GM12865 (cell line): ENCODE measurements around the gene ADRM1.

Experiments used
- DNase-seq: peaks from one replicate; pipeline ENCODE4 v3.0.0; 2010; ENCODE audit warnings: low read depth
- H3K4me3 ChIP-seq: 2 replicates; pipeline ENCODE4 v1.5.1; 2011; ENCODE audit warnings: mild to moderate bottlenecking, low read depth, low read length, control low read depth
- TF ChIP-seq, protein P1 (sequence below): IDR thresholded peaks from 2 replicates; pipeline ENCODE4 v1.5.1; 2011; ENCODE audit warnings: low read length, control low read depth, low read depth, inconsistent platforms; ENCODE audit not compliant: insufficient read depth; ENCODE audit errors: missing control alignments

Gene ADRM1

DNA sequence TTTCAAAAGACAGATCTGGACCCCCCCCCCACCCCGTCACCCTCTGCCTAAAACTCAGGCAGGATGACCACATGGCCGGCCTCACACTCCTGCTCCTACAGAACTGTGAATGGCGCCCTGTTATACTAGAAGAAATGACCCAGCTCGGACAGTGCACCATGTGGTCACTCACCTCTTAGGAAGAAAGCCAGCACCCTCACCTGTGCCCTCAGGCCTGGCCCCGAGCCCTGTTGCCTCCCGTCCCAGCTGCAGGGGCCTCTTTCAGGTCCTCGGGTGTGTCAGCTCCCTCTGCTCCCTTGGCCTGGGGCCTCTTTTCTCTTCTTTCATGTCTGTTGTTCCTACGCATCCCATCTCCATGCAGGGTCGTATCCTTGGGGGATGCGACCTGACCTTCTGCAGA lies 40.7 kb upstream of the ADRM1 start:
- TF ChIP-seq, protein P1, sequence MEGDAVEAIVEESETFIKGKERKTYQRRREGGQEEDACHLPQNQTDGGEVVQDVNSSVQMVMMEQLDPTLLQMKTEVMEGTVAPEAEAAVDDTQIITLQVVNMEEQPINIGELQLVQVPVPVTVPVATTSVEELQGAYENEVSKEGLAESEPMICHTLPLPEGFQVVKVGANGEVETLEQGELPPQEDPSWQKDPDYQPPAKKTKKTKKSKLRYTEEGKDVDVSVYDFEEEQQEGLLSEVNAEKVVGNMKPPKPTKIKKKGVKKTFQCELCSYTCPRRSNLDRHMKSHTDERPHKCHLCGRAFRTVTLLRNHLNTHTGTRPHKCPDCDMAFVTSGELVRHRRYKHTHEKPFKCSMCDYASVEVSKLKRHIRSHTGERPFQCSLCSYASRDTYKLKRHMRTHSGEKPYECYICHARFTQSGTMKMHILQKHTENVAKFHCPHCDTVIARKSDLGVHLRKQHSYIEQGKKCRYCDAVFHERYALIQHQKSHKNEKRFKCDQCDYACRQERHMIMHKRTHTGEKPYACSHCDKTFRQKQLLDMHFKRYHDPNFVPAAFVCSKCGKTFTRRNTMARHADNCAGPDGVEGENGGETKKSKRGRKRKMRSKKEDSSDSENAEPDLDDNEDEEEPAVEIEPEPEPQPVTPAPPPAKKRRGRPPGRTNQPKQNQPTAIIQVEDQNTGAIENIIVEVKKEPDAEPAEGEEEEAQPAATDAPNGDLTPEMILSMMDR, result no peak
- no peak overlapping the region for H3K4me3 ChIP-seq
- DNase-seq, result no peak

DNA sequence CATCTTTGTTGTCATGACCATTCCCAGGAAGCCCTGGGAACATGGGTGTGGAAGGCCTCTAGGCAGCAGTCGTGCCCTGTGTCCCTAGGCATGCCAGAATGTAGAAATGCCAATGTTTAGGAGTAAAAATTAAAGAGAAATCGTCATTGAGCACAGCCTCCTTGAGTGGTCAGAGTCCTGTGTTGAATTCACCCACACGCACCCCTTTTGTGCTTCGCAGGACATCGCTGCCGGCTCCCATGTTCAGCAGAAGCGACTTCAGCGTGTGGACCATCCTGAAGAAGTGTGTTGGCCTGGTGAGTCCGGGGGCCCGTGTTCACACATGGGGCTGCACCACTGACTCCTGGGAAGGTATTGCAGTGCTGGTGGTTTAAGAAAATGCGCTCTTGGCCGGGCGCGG lies 39.4 kb upstream of the ADRM1 start:
- TF ChIP-seq, protein P1, result no peak
- no peak for DNase-seq
- no peak overlapping the region for H3K4me3 ChIP-seq

DNA sequence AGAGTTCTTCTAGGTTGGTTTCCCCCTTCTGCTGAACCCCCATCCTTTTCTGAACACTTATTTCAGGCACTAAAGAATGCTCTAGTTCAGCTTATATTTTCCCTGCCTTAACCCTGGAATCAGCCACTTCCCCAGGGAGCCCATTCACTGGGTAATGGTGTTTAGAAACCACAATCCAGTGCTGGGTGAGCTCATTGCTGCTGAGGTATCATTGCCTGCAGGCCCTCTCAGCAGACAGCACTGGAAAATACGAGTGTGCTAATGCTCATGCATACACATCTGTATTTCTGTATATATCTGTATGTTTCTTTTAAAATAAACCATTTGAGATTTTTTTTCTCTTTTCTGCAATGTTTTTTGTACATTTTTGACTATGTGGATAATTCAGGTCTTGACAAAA lies 37.4 kb upstream of the ADRM1 start:
- no peak overlapping the region for H3K4me3 ChIP-seq
- TF ChIP-seq, protein P1, result no peak
- DNase-seq, result no peak

DNA sequence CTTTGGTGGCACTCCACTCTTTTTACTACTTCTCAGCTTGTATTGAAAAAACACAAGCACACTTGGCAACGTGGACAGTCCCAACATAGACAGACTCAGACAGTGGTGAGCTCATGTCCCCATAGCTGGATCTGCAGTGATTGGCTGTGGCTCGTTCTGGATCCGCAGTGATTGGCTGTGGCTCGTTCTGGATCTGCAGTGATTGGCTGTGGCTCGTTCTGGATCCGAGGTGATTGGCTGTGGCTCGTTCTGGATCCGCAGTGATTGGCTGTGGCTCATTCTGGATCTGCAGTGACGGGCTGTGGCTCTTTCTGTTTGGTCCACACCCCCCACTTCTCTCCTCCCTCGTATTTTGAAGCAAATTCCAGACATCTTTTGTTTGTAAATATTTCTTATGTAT lies 36.5 kb upstream of the ADRM1 start:
- H3K4me3 ChIP-seq, result no peak overlapping the region
- TF ChIP-seq, protein P1, result no peak
- peak; percentile 12 for DNase-seq

DNA sequence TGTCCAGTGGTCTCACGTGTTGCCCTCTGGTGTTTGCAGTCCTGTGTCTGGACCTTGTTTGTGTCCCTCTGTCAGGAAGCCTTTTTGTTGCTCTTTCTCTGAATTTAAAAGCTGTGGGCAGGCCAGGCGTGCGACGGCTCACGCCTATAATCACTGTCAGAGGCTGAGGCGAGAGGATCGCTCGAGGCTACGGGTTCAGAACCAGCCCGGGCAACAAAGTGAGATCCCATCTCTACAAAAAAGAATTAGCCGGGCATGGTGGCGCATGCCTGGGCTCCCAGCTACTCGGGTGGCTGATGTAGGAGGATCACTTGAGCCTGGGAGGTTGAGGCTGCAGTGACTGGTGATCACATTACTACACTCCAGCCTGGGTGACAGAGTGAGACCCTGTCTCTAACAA lies 35.9 kb upstream of the ADRM1 start:
- no peak for DNase-seq
- no peak overlapping the region for H3K4me3 ChIP-seq
- TF ChIP-seq, protein P1, result no peak

DNA sequence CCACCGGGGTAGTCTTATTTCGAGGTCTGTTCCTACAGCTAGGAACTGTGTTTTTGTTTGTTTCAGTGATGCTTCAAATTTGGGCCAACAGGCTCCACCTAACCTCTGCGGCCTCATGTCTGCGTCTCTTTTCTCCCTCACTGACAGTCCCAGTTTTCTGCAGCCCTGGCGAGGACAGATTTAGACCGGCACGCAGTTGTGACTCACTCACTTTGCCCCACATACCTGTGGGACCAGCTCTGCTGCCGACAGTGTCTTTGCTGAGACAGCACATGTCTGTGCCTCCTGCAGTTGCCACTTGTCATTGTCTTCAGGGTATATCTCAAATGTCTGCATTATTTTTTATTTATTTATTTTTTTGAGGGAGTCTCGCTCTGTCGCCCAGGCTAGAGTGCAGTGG lies 35.3 kb upstream of the ADRM1 start:
- H3K4me3 ChIP-seq, result no peak overlapping the region
- TF ChIP-seq, protein P1, result no peak
- DNase-seq, result no peak

DNA sequence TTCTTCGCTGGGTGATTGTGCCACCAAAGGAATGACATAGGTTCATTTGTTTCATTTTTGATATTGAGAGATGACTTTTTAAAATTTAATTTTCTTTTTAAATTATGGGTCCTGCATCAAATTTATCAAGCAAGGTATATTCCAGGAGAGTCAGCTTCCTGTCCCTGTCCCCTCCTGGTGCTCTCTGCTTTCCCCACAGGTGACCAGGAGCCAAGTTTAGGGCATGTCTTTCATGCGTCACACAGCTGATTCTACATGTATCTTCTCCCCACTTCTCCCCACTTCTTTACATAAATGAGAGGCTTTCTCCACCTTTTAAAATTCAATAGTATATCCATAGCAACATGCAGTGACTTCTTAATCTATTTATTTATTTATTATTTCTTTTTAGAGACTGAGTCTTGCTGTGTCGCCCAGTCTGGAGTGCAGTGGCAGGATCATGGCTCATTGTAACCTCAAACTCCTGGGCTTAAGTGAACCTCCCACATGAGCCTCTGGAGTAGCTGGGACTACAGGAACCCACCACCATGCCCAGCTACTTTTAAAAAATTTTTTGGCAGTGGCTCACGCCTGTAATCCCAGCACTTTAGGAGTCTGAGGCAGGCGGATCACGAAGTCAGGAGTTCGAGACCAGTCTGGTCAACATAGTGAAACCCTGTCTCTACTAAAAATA lies 34.4 kb upstream of the ADRM1 start:
- TF ChIP-seq, protein P1, result no peak
- H3K4me3 ChIP-seq, result no peak overlapping the region
- no peak for DNase-seq
